OCI-LY7 (cell line): ENCODE results near the gene MBL2.

Experiments
- EZH2phosphoT487 ChIP-seq: fragments of 200-600 bp; sonication (generic); IDR thresholded peaks from 2 replicates; pipeline ENCODE4 v1.6.1; 2018; ENCODE audit warnings: low read depth, borderline replicate concordance, mild to moderate bottlenecking, mixed run types, antibody characterized with exemption, low read length, moderate library complexity, mixed read lengths
- TF ChIP-seq, protein P1 (sequence below): fragments of 200-600 bp; sonication (generic); conservative IDR thresholded peaks from 2 replicates; pipeline ENCODE4 v1.5.1; 2014; ENCODE audit warnings: mild to moderate bottlenecking, antibody characterized with exemption, low read length, moderate library complexity, mixed read lengths

DNA sequence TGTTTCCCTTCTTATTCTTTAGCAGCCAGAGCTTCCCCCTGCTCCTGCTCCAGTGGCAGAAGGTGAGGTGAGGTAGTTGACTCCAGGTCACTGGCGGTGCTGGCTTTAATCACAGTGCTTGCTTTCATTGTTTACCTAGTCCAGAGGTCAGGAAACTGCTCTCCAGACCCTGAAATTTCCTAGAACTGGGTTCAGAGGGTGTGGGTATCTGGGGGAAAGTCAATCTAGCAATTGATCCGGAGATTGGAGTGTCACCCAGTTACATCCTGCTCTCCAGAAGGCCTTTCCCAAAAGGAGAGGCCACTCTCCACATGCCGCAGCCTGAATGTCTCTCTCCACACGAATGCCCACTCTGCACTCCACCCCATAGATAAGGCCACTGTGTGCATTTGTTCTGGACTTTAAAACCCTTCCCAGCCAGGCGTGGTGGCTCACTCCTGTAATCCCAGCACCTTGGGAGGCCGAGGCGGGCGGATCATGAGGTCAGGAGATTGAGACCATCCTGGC lies 2.1 kb upstream of the MBL2 start:
- TF ChIP-seq, protein P1, sequence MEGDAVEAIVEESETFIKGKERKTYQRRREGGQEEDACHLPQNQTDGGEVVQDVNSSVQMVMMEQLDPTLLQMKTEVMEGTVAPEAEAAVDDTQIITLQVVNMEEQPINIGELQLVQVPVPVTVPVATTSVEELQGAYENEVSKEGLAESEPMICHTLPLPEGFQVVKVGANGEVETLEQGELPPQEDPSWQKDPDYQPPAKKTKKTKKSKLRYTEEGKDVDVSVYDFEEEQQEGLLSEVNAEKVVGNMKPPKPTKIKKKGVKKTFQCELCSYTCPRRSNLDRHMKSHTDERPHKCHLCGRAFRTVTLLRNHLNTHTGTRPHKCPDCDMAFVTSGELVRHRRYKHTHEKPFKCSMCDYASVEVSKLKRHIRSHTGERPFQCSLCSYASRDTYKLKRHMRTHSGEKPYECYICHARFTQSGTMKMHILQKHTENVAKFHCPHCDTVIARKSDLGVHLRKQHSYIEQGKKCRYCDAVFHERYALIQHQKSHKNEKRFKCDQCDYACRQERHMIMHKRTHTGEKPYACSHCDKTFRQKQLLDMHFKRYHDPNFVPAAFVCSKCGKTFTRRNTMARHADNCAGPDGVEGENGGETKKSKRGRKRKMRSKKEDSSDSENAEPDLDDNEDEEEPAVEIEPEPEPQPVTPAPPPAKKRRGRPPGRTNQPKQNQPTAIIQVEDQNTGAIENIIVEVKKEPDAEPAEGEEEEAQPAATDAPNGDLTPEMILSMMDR: no peak
- no peak for TF ChIP-seq EZH2phosphoT487
